HepG2 (cell line): ENCODE measurements around the gene PAPOLB.

Experiments
- CREB3 ChIP-seq: sonication (generic); formaldehyde crosslinking; IDR thresholded peaks from 2 replicates; pipeline ENCODE4 v1.5.0; 2020; ENCODE audit warnings: missing genetic modification reagents
- DMTF1 ChIP-seq: sonication (generic); formaldehyde crosslinking; IDR thresholded peaks from 2 replicates; pipeline ENCODE4 v1.4.0; 2020; ENCODE audit warnings: mild to moderate bottlenecking, missing genetic modification reagents
- EZH2 ChIP-seq: conservative IDR thresholded peaks from 2 replicates; pipeline ENCODE4 v1.6.1; 2012; ENCODE audit warnings: mild to moderate bottlenecking, low read depth, low read length, moderate library complexity
- NCOA2 ChIP-seq: sonication (generic); formaldehyde crosslinking; IDR thresholded peaks from 2 replicates; pipeline ENCODE4 v1.8.0; 2022; ENCODE audit warnings: inconsistent platforms
- SRF ChIP-seq: IDR thresholded peaks from 2 replicates; pipeline ENCODE4 v1.6.1; 2011; ENCODE audit warnings: mild to moderate bottlenecking, low read depth, low read length, moderate library complexity
- USF2 ChIP-seq, 2 experiments: sonication (generic) in 1 of 2; formaldehyde crosslinking in 1 of 2; IDR thresholded peaks; 2 replicates each; pipeline versions ENCODE4 v1.5.1 to v1.6.1; 2011 to 2020; ENCODE audit warnings: borderline replicate concordance in 1 of 2, low read depth in 1 of 2, low read length in 1 of 2, mild to moderate bottlenecking in 1 of 2, missing genetic modification reagents in 1 of 2, moderate library complexity in 1 of 2
- ZNF317 ChIP-seq: sonication (generic); formaldehyde crosslinking; IDR thresholded peaks from 2 replicates; pipeline ENCODE4 v1.5.0; 2020; ENCODE audit warnings: mild to moderate bottlenecking, missing genetic modification reagents
- ZNF318 ChIP-seq: sonication (generic); formaldehyde crosslinking; IDR thresholded peaks from 2 replicates; pipeline ENCODE4 v1.4.0; 2020; ENCODE audit warnings: mild to moderate bottlenecking, missing genetic modification reagents

GRCh38 chr7:4871930-4872675 is 10.3 kb upstream of the PAPOLB start:
- TF ChIP-seq CREB3 (CRISPR knock-in tag) (no peak), EZH2 (no peak), NCOA2 (no peak), USF2 (IDR thresholded peaks at IDR 0.05; ENCODE audit: low read depth, low read length) (no peak), USF2 (CRISPR knock-in tag; IDR thresholded peaks at IDR 0.05; ENCODE audit: borderline replicate concordance) (no peak), DMTF1 (CRISPR knock-in tag) (no peak), ZNF317 (CRISPR knock-in tag) (no peak), ZNF318 (CRISPR knock-in tag) (no peak), SRF (no peak)
